Thyroid gland (tissue), 4 donors: Measurements from ENCODE around the gene PDXDC1.
"Not testable (repeated sequence)": the region's sequence is repeated elsewhere in the genome, so short reads cannot be mapped to it uniquely, and the experiment has no call there.

ENCODE experiments used
- POLR2A ChIP-seq, 2 donors: fragments of 450-650 bp; IDR thresholded peaks; one replicate each; pipeline ENCODE4 v1.6.1; 2017; ENCODE audit warnings: antibody characterized with exemption in 2 of 2, mild to moderate bottlenecking in 2 of 2, moderate library complexity in 1 of 2
- TF ChIP-seq, protein P1 (sequence below), 6 experiments: fragments of 200-600 bp in 3 of 6; fragments of 450-650 bp in 3 of 6; sonication (generic) in 3 of 6; IDR thresholded peaks; one replicate each; pipeline ENCODE4 v1.5.1; 2016 to 2019; ENCODE audit warnings: antibody characterized with exemption in 6 of 6, mild to moderate bottlenecking in 2 of 6, inconsistent platforms in 1 of 6, moderate library complexity in 1 of 6

DNA sequence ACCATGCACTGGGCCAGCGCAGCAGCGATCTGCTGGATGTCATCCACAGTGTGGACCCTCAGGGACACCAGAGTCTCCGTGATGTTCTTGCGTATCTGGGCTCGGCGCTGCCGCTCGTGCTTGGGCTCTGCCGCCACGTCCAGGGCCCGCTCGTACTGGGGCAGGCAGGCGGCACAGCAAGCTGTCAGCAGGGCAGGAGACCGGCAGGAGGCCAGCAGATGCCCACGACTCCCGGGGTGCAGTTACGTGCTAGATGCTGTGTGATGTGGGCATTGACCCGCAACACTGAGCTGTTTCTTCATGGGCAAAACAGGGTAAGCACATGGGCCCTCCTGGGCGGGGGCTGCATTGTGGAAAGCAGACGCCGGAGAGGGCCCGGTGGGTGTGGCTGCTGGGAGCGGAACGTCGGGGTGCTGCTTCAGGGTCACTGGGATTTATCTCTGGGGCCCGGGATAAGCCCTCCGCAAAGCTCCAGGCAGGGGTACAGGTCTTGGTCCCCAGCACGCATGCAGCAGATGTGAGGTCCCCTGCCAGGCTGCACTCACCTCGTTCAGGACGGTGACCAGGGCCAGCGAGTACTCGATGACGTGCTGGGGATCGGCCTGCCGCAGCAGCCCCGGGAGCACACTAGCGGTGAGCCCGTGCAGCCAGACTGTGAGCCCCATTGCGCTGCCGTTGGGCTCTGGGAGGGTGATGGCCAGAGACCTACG, 158.0 kb downstream of the PDXDC1 start:
- TF ChIP-seq, protein P1, sequence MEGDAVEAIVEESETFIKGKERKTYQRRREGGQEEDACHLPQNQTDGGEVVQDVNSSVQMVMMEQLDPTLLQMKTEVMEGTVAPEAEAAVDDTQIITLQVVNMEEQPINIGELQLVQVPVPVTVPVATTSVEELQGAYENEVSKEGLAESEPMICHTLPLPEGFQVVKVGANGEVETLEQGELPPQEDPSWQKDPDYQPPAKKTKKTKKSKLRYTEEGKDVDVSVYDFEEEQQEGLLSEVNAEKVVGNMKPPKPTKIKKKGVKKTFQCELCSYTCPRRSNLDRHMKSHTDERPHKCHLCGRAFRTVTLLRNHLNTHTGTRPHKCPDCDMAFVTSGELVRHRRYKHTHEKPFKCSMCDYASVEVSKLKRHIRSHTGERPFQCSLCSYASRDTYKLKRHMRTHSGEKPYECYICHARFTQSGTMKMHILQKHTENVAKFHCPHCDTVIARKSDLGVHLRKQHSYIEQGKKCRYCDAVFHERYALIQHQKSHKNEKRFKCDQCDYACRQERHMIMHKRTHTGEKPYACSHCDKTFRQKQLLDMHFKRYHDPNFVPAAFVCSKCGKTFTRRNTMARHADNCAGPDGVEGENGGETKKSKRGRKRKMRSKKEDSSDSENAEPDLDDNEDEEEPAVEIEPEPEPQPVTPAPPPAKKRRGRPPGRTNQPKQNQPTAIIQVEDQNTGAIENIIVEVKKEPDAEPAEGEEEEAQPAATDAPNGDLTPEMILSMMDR (IDR thresholded peaks at IDR 0.05): not testable (repeated sequence)
- TF ChIP-seq POLR2A (IDR thresholded peaks at IDR 0.05): not testable (repeated sequence)
